ENCODE measurements around the gene TXNDC2. TPM values are rescaled to one million over a fixed set of nuclear protein-coding genes. Genes with fewer than 3 reads are reported as not detected.

Gene TXNDC2
- total and polyA plus RNA-seq, 4 donors, result under 0.01 to 0.09 TPM; not detected in 2

GRCh38 chr18:9877655-9878014 is 8.1 kb upstream of the TXNDC2 start:
- H3K9ac ChIP-seq (ENCODE audit: low read depth in 1 of 2, low read length in 2 of 2), result no peak overlapping the region
- H3K36me3 ChIP-seq (ENCODE audit: control insufficient read depth in 4 of 4, insufficient read depth in 3 of 4, low read depth in 1 of 4, low read length in 3 of 4), result no peaks in the 10 kb centered on the region
- no peak overlapping the region for H3K27ac ChIP-seq (ENCODE audit: low read depth in 1 of 2, low read length in 2 of 2)

GRCh38 chr18:9878095-9878494 is 7.7 kb upstream of the TXNDC2 start:
- Histone ChIP-seq H3K36me3 (ENCODE audit: control insufficient read depth in 4 of 4, insufficient read depth in 3 of 4, low read depth in 1 of 4, low read length in 3 of 4) (no peaks in the 10 kb centered on the region), H3K27ac (ENCODE audit: low read depth in 1 of 2, low read length in 2 of 2) (no peak overlapping the region), H3K4me1 (ENCODE audit: control insufficient read depth in 4 of 4, insufficient read depth in 4 of 4, low read length in 3 of 4) (no peaks in the 10 kb centered on the region), H3K27me3 (ENCODE audit: control insufficient read depth in 4 of 4, insufficient read depth in 4 of 4, low read length in 3 of 4) (no peaks in the 10 kb centered on the region), H3K9me3 (ENCODE audit: control insufficient read depth in 4 of 4, low read length in 3 of 4) (no peaks in the 10 kb centered on the region), H3K9ac (ENCODE audit: low read depth in 1 of 2, low read length in 2 of 2) (no peak overlapping the region), H3K4me3 (ENCODE audit: low read depth in 1 of 3, low read length in 3 of 3) (no peak overlapping the region)
- no peak for TF ChIP-seq FOXA1 (IDR thresholded peaks at IDR 0.05)
- 94% methylated on average over 1 of the region's 1 CpG for WGBS
- DNase-seq (ENCODE audit: low spot score), result no peak

More at GRCh38 chr18:9877655-9878014, 8.1 kb upstream of the TXNDC2 start:
- DNase-seq (ENCODE audit: low spot score), result no peak
- no peaks in the 10 kb centered on the region for H3K27me3 ChIP-seq (ENCODE audit: control insufficient read depth in 4 of 4, insufficient read depth in 4 of 4, low read length in 3 of 4)
- no peak overlapping the region for H3K4me3 ChIP-seq (ENCODE audit: low read depth in 1 of 3, low read length in 3 of 3)
- TF ChIP-seq ATF3 (IDR thresholded peaks at IDR 0.05) (no peak), HNF4G (IDR thresholded peaks at IDR 0.05) (no peak), TAF1 (conservative IDR thresholded peaks at IDR 0.05) (no peak)
- no peaks in the 10 kb centered on the region for H3K9me3 ChIP-seq (ENCODE audit: control insufficient read depth in 4 of 4, low read length in 3 of 4)
- H3K4me1 ChIP-seq (ENCODE audit: control insufficient read depth in 4 of 4, insufficient read depth in 4 of 4, low read length in 3 of 4), result no peaks in the 10 kb centered on the region

GRCh38 chr18:9878783-9879242 is 7.0 kb upstream of the TXNDC2 start:
- Histone ChIP-seq H3K9me3 (ENCODE audit: control insufficient read depth in 4 of 4, low read length in 3 of 4) (no peaks in the 10 kb centered on the region), H3K4me3 (ENCODE audit: low read depth in 1 of 3, low read length in 3 of 3) (no peak overlapping the region), H3K27ac (ENCODE audit: low read depth in 1 of 2, low read length in 2 of 2) (no peak overlapping the region), H3K36me3 (ENCODE audit: control insufficient read depth in 4 of 4, insufficient read depth in 3 of 4, low read depth in 1 of 4, low read length in 3 of 4) (no peaks in the 10 kb centered on the region), H3K9ac (ENCODE audit: low read depth in 1 of 2, low read length in 2 of 2) (no peak overlapping the region), H3K4me1 (ENCODE audit: control insufficient read depth in 4 of 4, insufficient read depth in 4 of 4, low read length in 3 of 4) (no peaks in the 10 kb centered on the region), H3K27me3 (ENCODE audit: control insufficient read depth in 4 of 4, insufficient read depth in 4 of 4, low read length in 3 of 4) (no peaks in the 10 kb centered on the region)
- TF ChIP-seq FOXA1 (IDR thresholded peaks at IDR 0.05) (no peak), HNF4G (IDR thresholded peaks at IDR 0.05) (no peak), NR2F2 (IDR thresholded peaks at IDR 0.05) (no peak), REST (IDR thresholded peaks at IDR 0.05) (no peak), RAD21 (IDR thresholded peaks at IDR 0.05) (no peak), RXRA (IDR thresholded peaks at IDR 0.05) (no peak), JUND (IDR thresholded peaks at IDR 0.05) (no peak), YY1 (IDR thresholded peaks at IDR 0.05) (no peak), ZBTB33 (IDR thresholded peaks at IDR 0.05) (no peak), MAX (IDR thresholded peaks at IDR 0.05) (no peak), GABPA (IDR thresholded peaks at IDR 0.05 in 1 of 2, conservative IDR thresholded peaks at IDR 0.05 in 1 of 2) (no peak), FOXA2 (IDR thresholded peaks at IDR 0.05) (no peak), ATF3 (IDR thresholded peaks at IDR 0.05) (no peak), EGR1 (IDR thresholded peaks at IDR 0.05; ENCODE audit: low read depth in 2 of 2) (no peak), SP1 (IDR thresholded peaks at IDR 0.05) (no peak), HNF4A (conservative IDR thresholded peaks at IDR 0.05) (no peak)
- 93% methylated on average over 6 of the region's 6 CpGs for WGBS
- DNase-seq (ENCODE audit: low spot score), result no peak

All from liver (tissue), 9 donors.